Measurements from ENCODE around the gene ZCCHC2.
A peak's percentile ranks its signal among the peaks of the same experiment; 100 is the strongest.

Gene ZCCHC2

DNA sequence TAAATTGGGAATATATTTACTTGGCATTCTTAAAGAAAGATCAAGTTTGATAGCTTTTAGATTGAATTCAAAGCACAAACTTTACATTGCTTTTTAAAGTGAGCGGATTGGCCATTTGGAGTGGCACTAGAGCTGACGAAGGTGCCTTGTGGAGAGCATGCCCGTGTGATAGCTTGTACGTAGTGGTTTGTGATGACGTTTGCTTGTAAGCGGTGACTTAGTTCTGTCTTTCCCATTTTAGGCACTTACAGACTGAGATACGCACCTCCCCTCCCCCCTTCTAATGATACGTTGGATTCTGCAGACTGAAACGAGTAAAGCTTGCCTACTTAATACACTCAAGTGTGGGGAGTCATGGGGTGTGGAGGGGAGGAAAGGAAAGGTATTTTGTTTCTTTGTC is 53.4 kb downstream of the ZCCHC2 start:
- FAIRE-seq: no peak

DNA sequence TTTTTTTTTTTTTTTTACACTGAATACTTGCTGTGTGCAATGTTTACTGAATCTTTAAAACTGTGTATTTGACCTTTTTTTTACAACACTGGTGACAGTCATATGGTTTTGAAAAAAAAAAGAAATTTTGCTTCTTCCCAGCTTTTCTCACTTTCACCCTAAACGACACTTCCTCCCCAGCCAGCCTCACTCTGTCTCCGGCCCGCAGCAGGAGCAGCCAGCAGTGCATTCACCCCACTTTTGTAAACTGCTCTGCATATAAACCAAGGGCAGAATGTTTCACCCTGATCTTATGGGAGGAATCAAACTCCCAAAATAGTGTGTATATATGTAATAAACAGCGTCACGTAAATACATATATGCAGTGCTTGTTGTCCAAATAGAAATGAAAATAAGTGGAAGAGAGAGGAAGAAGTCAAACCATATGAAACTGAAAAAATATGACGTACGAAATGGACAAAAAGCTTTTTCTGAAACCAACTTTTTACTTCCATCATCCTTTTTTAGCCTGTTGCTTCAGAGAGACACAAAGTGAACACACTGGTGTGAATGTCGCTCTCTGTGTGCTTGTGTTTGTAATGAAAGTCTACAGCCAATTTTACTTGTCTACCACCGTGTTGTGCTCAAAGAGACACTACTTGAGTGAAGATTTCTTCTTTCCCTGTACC is 54.2 kb downstream of the ZCCHC2 start:
- DNase-seq (ENCODE audit: low spot score): no peak
- FAIRE-seq: no peak

More for the DNA sequence above, 53.4 kb downstream of the ZCCHC2 start:
- no peak for DNase-seq (ENCODE audit: low spot score)

- no peak for DNase-seq (ENCODE audit: low spot score)
- no peak for FAIRE-seq
These were observed 54.9 kb downstream of the ZCCHC2 start for GRCh38 chr18:62577765-62578164.

DNA sequence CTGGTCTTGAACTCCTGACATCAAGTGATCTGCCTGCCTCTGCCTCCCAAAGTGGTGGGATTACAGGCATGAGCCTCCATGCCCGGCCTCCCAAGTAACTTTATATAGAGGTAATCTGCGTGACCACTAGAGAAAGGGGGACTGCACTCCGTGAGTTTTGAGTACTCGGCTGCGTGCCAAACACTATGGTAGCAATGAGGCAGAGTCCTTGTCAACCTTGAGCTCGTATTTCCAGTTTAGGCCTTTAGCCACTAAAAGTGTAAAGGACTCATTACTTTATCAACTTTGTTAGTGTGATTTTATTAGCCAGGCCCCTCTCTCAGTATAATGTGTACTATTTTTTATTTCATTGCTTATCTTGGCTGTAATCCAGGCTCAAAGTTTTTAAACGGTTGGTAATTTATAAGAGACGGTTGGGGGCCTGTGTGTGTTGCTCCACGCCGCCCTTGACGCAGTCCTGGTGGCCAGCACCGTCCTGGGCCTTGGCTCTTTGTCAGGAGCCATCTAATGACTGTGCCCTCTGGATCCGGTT is 56.2 kb downstream of the ZCCHC2 start:
- FAIRE-seq: no peak
- no peak for DNase-seq (ENCODE audit: low spot score)

DNA sequence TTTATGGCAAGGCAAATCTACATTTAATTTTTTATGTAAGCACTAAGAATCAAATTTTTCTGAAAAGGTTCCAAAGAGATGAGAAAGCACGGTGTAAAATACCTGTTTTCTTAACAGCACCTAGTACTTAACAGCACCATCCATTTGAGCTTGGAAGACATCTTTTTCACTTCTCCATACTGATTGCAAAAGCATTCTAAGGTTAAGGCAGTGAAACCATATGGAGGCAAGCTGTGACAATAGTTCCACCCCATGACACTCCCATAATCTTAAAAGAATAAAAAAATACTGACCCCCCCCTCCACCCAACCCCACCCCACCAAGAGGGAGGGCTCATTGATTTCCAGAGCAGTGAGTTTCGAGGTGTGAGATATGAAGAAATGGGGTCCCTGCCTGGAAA is 60.6 kb downstream of the ZCCHC2 start:
- DNase-seq (ENCODE audit: low spot score): no peak

GRCh38 chr18:62584241-62585120 is 61.7 kb downstream of the ZCCHC2 start:
- no peak for FAIRE-seq

More for the DNA sequence above, 60.6 kb downstream of the ZCCHC2 start:
- FAIRE-seq: no peak

DNA sequence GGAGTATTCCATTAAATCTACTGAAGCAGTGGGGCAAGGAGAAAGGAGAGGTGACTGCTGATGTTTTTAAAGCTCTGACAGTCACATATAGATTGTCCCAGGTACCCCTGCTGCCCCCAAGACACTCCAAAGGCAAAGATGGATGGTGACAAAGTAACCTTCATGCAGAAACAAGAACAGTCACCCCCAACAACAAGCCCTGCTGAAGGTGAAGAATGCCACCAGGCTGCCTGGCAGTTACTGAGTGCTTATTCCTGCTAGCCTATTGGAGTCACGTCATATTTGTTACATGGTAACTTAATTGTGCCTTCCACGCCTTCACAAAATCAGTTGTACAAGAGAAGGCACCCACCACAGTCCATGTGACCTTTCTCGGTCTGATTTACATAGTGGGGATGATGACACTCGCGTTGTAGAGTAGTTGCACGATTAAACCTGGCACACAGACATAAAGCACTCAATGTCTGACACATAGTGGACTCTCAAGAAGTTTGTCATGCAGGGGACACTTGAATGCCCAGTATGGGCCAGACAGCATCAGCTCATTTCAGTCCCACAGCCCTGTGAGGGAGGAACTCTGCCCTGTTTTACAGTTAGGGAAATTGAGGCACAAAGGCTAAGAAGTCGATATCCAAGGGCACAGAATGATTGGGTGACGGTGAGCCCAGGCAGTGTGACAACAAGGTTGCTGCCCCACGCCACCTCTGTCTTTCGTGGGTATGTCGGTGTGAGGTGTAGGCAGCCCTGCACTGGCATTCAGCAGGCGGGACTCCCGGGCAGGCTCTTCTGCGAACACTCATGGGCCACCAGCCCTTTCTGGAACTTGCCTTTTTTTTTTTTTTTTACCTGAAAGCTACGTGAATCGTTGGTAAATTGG is 62.7 kb downstream of the ZCCHC2 start:
- FAIRE-seq (no peak), DNase-seq (ENCODE audit: low spot score) (no peak)

More at GRCh38 chr18:62584241-62585120, 61.7 kb downstream of the ZCCHC2 start:
- peak; percentile 80 for DNase-seq (ENCODE audit: low spot score)

DNA sequence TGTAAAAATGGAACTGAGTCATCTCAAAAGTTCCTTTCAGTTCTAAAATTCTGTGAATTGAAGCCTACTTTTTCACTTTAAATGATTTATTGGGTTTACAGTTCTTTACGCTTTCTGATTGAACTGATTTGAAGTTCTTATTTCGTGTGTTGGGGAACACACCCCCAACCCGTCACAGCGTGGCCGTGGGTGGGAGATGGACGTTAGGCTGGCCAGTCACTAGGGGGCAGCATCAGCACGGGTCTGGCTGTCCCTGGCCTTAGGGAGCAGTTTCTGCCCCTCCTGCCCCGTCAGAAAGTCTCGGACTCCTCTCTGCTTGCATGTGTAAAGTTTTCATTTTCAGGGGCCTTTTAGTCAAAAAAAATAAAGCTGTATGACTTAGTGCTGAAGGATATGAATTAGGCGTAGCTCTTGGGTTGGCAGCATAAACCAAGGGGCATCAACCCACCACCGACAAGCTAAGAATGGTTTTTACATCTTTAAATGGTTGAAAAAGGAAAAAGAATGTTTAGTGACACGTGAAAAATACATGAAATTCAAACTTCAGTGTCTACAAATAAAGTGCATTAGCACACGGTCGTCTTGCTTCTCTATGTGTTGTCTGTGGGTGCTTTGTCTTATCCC is 63.4 kb downstream of the ZCCHC2 start:
- DNase-seq (ENCODE audit: low spot score) (peak; percentile 75), FAIRE-seq (no peak)

DNA sequence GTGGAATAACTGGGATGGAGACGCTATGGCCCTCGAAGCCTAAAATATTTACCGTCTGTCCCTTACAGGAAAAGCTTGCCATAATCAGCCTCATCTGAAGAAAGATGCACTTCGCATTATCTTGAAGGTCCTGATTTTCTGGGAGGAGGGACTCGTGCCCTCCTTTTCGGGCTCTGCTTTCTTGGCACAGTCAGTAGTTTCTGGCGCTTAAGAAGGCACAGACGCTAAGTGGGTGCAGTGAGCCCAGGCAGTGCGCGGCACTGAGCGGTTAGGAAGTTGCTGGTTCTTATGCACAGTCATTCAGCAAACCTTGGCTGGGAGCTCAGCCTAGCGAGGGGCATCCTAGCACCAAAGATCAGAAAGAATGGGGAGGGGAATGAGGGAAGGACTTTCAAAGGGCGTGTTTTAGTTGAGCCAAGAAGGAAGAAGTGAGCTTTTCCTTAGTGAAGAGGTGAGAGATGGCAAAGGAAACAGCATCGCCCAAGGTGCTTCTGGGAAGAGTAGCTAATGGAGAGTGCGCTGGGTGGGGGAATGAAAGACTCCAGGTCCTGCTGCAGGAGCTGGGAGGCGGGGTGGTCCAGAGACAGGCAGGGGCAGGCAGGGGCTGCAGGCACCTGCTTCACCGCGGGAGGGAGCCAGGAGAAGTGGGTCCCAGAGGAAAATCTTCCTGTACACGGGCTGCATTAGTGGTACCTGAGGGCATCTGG is 64.1 kb downstream of the ZCCHC2 start:
- FAIRE-seq (no peak), DNase-seq (ENCODE audit: low spot score) (no peak)

- DNase-seq (ENCODE audit: low spot score) (no peak), FAIRE-seq (no peak)
These were observed 64.9 kb downstream of the ZCCHC2 start for GRCh38 chr18:62587689-62588088.

- DNase-seq (ENCODE audit: low spot score) (no peak), FAIRE-seq (no peak)
These were observed 65.4 kb downstream of the ZCCHC2 start for GRCh38 chr18:62588217-62588616.

DNA sequence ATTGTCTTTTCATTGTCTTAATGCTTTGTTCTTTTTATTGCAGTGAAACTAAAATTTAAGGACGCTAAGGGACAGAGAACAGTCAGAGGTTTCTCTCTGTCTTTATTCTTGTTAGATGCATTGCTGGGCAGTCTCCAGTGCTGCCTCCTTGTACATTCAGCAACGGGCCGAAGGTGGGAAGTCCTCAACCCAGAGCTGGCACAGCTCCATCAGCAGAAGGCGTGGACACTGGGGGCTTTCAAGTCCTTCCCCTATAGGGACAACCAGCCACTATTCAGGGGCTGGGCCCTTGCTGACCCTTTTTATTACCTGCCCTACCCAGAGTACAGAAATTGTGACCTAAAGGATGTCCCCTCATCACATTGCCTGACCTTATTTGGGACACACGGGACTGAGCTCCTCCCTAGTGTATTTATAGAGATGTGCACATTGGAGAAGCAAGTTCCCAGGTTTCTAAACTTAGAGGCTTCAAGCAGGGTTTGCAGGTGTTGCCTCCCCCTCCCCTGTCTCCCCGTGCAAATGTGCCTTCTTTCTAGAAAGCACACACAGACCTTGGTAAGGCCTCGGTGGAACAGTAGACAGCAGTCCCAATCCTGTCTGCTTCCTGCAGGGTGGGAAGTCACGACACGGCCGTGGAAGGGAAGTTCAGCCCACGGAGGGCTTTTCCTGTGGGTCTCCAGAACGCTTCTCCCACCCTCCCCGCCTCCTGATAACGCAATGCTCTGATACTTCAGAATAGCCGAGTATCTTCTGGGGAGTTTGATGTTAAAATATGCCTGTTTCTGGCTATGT is 68.2 kb downstream of the ZCCHC2 start:
- FAIRE-seq: no peak
- no peak for DNase-seq (ENCODE audit: low spot score)

GRCh38 chr18:62596145-62597005 is 73.5 kb downstream of the ZCCHC2 start:
- FAIRE-seq (no peak), DNase-seq (ENCODE audit: low spot score) (no peak)

DNA sequence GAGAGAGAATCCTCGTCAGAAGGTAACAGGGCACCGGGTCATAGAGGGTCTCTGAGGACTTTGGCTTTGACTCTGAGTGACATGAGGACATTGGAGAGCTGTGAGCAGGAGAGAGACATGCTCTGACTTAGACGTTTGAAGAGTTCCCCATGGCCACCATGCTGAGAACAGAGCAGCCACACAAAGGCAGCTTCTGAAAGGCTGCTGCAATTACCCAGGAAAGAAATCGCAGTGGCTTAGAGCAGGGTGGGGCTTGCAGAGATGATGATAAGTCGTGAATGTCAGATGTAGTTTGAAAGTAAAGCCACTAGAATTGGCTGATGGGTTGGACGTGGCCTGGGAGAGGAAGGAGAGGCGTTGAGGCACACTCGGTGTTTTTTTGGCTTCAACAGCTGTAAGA is 79.0 kb downstream of the ZCCHC2 start:
- FAIRE-seq (no peak), DNase-seq (ENCODE audit: low spot score) (no peak)

GRCh38 chr18:62602706-62603105 is 79.9 kb downstream of the ZCCHC2 start:
- FAIRE-seq (no peak), DNase-seq (ENCODE audit: low spot score) (no peak)

DNA sequence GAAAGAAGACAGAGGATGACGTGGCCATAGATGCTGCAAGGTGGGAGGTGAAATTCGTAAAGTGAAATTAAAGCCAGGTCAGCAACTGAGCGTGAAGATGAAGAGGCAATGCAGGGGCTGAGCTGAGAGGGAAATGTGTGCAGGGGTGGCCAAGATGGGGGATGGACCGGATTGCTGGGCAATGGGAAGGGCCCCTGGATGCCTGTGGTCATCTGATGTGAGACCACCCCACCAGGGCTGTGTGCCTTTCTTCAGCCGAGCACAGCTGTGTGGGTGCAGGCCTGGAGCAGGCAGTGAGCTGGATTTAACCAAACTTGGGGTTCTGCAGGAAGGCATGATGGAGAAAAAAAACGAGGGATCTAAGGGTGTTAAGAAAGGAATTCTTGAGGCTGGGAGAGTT is 80.4 kb downstream of the ZCCHC2 start:
- DNase-seq (ENCODE audit: low spot score) (no peak), FAIRE-seq (no peak)

DNA sequence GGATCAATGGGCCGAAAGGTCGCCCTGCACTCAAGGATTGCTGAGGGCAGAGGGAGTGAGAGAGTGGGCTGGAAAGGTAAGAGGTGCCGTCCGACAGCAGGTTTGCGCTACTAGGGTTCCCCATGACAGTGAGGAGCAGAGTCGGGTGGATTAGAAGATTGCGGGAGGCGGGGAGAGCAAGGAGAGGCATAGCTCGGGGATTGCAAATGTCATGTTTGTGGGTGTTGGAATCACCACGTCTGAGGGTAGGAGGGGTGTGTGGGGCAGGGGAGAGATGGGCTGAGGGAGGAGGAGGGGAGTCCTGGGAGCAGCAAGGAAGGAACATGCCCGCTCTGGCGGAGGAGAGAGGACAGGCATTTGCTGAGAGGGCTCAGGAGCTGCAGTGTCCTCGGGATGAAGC is 81.2 kb downstream of the ZCCHC2 start:
- no peak for FAIRE-seq
- no peak for DNase-seq (ENCODE audit: low spot score)

- FAIRE-seq (no peak), DNase-seq (ENCODE audit: low spot score) (no peak)
These were observed 82.9 kb downstream of the ZCCHC2 start for GRCh38 chr18:62605685-62606084.

DNA sequence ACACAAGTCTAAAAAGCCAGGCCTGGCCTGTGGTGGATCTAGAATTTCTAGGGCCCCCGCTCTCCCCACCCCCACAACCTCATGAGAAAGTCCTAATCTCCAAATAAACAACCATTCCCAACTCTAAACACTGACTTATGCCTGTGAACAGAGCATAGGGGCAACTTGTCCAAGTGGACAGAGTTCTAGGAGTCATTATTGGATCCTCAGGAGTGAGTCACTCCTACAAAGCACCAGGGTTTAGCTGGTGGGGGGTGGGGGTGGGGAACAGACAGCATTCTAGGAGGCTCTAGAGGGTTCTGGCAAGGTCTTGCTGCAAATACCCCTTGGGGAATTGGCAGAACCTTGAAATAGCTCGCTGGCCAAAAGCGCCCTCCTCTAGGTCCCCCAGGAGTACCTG is 83.3 kb downstream of the ZCCHC2 start:
- FAIRE-seq: no peak
- DNase-seq (ENCODE audit: low spot score): no peak
